ENCODE results near the gene PNPLA1.
"Not testable (repeated sequence)": the region's sequence is repeated elsewhere in the genome, so short reads cannot be mapped to it uniquely, and the experiment has no call there.

PNPLA1 gene

DNA sequence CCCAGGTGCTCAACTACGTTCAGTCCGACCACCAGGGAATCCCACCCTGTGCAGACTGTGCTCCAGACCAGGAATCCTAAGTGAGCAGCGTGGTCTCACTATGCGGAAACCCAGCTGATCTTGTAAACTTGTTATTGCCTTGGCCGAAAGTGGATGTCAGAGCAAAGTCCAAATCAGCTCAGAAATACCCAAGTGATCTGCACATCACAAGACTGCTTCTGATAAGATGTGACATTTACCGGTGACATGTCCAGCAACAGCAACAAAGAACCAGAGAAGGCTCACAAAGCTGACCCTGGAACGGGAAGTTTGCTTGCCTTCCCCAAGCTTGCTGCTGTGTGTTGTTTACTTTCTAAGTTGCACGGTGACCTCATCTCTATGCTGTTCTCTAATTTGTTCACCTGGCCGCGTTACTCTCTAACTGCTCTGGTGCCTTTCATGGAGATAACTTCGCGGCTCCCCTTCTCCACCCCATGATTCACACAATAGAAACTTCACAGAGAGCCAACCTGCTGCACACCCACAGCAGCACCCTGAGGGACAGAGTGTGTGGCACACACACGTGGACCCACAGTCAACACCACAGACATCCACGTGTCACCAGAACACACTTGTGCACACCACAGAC, 65.1 kb downstream of the PNPLA1 start:
- DNase-seq (ENCODE audit: low read depth in 2 of 2, low spot score in 1 of 2): no peak

DNA sequence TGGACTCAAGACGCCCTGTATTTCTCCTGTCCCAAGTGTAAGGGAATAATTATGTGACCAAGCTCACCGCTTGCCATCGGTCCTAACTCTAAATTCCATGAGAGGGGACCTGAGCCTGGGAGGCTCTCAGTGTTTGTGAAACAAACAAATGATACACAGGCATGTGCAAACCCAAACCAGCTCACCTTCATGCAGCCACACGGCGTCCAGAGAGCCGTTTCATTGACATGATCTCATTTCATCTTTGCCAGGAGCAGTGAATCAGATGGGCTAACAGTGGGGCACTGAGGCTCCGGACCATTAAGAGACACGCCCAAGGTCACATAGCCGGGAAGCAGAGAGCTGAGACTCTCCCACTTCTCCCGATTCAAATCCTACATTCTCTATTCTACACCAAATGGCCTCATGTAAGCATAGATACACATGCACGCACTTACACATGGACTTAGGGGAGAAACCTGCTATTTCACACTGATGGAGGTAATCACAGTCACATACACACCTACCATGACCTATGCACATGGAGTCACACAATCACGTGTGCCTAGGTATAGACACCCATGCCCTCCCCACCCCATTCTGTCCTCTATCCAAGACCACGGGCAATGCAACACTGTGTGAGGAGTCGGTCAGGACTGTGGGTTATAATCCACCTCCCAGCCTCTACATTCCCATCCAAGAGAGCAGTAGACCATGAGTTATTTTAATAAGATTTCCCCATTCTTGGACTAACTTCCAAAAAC, 65.8 kb downstream of the PNPLA1 start:
- DNase-seq (ENCODE audit: low read depth in 2 of 2, low spot score in 1 of 2): no peak

DNA sequence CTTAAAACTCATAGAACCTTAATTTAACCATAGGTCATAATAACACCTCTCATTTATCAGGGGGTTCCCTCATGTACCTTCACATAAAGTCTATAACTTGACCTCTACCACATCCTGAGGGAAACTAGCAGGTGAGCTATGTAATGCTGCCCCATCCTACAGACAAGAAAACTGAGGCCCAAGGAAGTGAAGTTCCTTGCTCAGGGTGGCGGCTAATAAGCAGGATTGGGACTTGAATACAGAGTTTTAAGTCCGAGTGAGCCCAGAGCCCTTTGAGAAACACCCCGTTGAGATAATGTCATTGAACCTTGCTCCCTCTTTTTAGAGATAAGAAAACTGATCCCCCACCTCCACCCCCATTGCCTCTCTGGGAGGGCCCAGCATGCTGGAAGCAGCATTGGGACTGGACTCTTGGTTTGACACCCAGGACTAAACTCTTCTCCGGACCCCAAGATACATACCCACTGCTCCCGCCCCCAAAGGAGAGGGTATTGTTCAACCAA, 66.4 kb downstream of the PNPLA1 start:
- no peak for DNase-seq (ENCODE audit: low read depth in 2 of 2, low spot score in 1 of 2)

DNA sequence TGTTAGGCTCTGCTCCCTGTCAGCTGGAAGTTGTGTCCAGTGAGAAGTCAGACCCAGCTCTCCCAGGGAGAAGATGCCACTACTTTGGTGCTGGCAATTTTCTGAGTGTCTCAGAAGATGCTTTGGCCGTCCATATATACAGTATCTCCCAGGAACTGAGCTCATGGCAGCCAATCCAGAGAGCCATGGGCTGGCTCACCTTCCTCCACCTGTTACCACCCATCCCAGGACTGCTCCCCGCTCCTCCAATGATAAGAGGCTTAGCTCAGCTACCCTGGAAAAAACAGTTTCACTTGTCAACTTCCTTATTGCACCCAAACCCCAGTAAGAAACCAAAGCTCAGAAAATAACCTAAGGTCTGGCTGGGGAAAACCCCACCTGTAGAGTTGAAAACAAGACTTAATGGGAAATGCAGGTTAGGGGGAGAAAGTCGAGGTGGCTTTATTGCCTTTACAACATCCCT, 67.0 kb downstream of the PNPLA1 start, which contains the start of gene BNIP5:
Gene BNIP5, minus strand, starts transcription at position 110 of the 463 bp plus-strand sequence. CDS start 6,198 bp downstream, outside the sequence.
- no peak for DNase-seq (ENCODE audit: low read depth in 2 of 2, low spot score in 1 of 2)

DNA sequence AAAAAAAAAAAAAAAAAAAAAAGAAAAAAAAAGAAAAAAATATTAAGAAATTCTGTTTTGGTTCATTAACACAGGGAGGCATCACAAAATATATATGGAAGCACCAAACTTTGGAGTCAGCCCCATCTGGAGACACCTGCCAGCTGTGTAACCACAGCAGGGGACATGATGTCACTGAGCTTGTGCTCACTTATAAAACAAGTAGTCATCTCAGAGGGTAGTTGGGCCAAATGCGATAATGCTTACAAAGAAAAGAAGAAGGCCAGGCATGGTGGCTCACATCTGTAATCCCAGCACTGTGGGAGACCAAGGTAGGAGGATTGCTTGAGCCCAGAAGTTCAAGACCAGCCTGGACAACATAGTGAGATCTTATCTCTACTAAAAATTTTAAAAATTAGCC, 68.0 kb downstream of the PNPLA1 start:
- no peak for DNase-seq (ENCODE audit: low read depth in 2 of 2, low spot score in 1 of 2)

DNA sequence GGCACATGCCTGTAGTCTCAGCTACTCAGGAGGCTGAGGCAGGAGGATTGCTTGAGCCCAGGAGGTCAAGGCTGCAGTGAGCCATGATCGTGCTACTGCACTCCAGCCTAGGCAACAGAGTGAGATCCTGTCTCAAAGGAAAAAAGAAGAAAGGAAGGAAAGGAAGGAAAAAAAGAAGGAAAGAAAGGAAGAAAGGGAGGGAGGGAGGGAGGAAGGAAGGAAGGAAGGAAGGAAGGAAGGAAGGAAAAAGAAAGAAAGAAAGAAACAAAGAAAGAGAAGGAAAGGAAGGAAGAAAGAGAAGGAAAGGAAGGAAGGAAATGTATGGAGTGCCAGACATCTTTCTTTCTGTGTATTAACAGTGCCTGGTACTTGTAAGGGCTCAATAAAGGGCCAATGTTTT, 68.4 kb downstream of the PNPLA1 start:
- not testable (repeated sequence) for DNase-seq (ENCODE audit: low read depth in 2 of 2, low spot score in 1 of 2)

DNA sequence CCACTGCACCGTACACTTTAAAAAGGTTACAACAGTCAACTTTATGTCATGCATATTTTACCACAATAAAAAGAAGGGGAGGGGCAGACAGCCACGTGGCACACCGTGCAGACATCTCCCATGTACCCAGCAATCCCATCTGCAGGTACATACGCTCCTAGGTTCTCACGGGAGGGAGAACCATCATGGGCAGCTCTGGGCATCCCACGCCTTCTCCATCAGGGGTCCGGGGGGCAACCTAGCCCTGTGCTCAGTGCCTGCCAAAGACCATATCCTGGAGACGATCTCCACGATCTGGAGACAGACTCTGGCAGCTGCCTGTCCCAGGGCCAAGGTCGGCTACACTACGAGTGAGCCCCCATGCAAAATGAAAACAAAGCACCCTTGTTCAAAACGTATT, 69.3 kb downstream of the PNPLA1 start:
- no peak for DNase-seq (ENCODE audit: low read depth in 2 of 2, low spot score in 1 of 2)

DNA sequence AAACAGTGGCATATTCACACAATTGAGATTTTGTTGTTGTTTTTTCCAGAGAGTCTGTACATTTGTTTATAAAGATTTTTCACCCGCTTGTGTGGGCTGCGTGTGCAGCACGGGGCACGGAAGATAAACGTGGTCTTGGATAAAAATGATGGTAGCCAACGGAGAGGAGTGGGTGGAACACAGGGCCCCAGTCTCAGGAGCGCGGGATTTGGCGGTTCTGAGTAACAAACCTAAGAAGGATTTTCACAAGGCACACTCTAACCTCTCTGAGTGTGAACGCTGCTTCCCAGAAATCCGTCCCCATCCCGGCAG, 70.4 kb downstream of the PNPLA1 start:
- DNase-seq (ENCODE audit: low read depth in 2 of 2, low spot score in 1 of 2): no peak

DNA sequence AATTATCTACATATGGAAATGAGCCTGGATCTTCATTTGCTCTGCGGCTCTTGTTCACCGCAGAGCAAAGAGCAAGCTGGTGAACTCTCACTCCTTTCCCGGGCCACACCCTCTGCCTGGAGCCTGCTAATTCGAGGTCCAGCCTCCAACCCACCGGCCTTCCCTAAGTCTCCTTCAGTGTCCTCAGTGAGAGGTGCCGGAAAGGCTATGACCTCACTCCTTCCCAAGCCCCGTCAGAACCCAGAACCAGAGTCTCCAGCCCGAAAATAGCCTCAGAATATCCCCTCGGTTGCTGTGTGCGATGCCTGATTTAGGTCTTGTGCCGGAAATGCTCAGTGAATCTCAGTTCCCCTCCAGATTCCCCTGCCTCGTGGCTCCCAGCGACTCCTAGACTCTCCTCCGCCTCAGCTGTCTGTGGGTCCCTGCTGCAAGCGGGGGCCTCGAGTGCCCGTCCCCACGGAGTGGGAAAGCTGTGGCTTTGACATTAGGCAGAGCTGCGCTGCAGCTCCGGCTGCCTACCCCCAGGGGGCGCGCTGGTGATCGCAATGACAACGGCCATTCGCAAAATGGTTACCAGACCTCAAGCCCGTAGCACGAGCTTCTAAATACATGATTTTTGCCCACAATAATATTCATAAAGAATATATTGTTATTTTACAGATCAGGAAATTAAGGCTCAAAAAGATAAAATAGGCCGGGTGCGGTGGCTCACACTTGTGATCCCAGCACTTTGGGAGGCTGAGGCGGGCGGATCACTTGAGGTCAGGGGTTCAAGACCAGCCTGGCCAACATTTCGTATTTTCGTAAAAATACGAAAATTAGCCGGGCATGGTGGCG, 71.0 kb downstream of the PNPLA1 start:
- DNase-seq (ENCODE audit: low read depth in 2 of 2, low spot score in 1 of 2): peak; percentile 28 to 45

DNA sequence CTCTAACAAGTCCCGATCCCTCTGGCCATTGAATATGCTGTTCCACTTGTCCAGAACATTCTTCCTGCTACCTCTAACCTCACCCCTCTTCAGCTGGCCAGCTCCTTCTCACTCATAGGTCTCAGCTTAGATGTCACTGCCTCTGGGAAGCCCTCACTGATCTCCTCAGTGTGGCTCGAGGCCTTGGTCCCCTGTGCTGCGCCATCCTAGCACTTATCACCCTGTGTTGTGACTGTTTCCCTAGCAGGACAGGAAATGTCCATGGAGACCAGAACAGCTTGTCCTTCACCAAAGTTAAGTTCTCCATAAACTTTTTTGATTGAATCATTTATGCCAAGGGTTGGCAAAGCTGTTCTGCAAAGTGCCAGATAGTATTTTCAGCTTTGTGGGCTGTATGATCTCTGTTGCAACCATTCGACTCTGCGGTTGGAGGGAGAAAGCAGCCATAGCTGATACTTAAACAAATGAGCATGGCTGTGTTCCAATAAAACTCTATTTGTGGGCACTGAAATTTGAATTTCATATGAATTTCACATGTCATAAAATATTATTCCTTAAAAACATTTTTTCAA, 73.3 kb downstream of the PNPLA1 start:
- no peak for DNase-seq (ENCODE audit: low read depth in 2 of 2, low spot score in 1 of 2)

DNA sequence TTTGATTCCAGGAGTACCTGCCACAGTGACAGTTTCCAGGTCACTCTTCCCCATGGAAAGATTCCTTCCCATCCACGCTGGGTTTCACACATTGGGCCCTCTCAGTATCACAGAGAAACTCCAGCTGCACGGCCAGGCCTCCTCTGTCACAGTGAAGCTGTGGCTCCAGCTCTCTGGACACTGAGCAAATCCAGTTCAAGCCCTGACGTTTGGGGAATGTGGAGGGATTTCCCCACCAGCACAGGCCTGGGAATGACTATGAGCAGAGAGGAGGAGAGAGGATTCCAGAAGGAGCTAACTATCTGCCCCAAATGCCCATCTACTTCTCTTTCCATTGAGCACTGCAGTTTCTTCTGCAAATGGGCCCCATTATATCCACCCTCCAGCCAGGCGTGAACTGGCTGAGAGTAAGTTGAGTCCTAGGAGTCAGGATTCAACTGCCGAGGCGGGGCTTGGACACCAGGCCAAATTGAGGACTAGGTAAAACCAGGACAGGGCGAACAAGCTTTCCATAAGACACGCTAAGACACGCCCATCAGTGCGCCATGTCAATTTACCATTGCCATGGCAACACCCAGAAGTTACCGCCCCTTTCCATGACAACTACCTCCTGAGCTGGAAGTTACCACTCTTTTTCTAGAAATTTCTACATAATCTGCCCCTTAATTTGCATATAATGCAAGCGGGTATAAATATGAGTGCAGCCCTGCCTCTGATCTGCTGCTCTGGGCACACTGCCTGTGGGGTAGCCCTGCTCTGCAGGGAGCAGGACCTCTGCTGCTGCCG, 76.0 kb downstream of the PNPLA1 start:
- DNase-seq (ENCODE audit: low read depth in 2 of 2, low spot score in 1 of 2): no peak

DNA sequence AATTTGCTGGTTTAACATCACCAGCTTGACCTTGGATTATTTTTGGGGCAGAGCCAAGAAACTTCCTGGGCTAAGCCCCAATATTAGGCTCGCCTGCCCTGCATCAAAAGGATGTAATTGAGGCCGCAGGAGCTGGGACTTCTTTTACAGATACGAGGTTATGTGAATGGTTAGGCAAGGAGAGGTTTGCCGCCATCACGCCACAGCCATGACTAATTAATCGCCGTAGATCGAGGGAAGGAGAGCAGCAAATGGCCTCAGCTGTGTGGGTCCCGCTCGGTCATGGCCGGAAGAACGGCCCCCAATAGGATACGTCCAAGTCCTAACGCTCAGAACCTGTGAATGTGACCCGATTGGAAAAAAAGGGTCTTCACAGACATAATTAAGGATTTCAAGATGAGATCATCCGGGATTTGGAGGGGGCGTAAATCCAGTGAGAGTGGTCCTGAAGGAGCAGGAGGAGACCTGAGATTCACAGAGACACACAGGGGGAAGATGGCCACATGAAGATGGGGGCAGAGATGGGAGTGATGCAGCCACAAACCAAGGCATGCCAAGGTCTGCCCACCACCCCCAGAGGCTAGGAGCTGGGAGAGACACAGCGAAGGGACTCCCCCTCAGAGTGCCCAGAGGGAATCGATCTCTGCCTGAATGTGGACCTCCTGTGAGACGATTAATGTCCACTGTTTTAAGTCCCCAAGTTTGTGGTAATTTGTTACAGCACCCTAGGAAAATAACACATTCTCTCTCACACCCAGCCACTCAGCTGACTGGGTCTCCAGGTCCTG, 76.8 kb downstream of the PNPLA1 start:
- DNase-seq (ENCODE audit: low read depth in 2 of 2, low spot score in 1 of 2): no peak

DNA sequence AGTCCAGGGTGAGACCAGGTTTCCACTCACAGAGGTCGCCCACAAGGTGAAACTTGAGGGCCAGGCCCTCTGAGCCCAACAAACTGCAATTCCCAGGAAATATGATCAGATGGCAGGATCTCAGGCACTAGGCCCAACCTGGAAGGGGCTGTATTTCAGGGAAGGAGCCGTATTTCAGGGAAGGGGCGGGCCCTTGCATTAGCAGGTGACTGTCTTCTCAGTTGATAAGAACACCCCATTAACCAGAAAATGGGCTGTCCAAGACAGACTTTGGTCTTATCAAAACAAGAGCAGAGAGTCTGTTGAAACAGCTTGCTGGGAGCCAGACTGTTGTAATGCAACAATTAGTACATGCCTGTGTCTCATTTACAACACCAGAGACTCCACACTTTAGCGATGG, 77.8 kb downstream of the PNPLA1 start:
- DNase-seq (ENCODE audit: low read depth in 2 of 2, low spot score in 1 of 2): no peak

DNA sequence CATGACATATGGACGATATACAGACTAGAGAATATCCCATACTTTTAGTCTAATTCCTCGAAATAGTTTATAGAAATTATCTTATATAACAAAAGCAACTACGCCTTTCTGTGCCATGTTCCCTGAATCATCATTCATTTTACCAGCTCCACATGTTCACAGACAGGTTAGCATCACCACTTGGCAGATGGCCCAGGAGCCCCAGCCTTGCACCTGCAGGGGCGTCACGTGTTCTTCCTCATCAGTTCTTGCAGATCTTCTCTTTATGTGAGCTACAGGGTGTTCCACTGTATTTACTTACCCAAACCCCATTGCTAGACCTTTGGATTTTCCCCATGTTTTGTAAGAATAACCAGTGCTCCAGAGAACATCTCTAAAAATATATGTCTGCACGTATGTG, 79.4 kb downstream of the PNPLA1 start:
- DNase-seq (ENCODE audit: low read depth in 2 of 2, low spot score in 1 of 2): no peak

DNA sequence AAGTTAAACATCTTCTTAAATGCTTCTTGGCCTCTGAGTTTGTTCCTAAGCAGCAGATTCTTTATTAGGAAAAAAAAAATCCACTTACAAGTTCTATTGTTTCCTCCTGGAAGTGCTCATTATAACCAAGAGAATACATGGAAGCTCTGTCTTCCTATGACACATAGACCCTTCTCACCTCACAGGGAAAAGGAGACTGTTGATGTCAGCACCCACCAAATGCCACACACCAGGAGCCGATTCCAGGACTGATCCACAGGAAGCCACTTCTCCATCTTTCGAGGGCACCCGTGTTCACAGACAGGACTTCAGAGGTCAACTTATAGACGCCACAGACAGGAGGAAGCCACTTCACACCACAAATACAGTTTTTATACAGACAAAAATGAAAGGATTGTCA, 80.2 kb downstream of the PNPLA1 start:
- DNase-seq (ENCODE audit: low read depth in 2 of 2, low spot score in 1 of 2): no peak

DNA sequence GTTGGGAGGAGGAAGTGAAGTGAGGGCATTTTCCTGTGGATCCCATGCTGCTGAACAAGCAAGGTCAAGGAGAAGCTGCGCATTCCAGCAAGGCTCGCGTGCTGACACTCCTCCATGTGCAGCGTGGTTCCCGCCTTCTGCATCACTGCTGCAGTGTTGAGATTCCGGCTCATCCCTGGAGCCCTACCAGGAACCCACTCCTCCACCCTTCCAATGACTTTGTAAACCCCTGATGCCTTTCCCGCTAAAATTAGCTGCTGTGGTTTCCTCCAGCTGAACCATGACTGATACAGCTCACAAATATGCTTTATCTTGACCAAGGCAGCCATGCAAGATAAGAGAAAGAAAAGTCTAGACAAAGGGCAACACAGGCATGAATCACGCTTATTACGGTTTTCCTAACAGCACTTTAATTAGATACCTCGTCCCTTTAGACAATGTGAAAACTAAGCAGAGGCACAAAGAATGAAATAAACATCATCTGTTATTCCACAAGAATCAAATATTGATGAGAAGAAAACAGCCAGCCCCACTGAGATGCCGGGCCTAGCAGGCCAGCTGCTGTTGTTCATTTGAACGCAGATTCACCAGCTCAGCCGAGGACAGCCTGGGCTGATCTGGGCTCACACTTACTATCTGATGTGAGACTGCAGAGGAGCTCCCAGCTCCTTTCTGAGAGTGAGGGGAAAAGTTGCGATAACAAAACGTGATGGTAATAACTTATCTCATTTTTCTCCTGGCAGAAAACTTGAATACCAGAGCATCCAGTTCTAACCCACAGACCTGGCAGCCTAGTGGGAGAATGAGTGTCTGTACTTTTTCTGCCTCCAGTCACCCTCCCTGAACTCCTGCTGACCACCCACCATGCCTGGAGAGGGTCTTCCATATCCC, 81.1 kb downstream of the PNPLA1 start:
- no peak for DNase-seq (ENCODE audit: low read depth in 2 of 2, low spot score in 1 of 2)

DNA sequence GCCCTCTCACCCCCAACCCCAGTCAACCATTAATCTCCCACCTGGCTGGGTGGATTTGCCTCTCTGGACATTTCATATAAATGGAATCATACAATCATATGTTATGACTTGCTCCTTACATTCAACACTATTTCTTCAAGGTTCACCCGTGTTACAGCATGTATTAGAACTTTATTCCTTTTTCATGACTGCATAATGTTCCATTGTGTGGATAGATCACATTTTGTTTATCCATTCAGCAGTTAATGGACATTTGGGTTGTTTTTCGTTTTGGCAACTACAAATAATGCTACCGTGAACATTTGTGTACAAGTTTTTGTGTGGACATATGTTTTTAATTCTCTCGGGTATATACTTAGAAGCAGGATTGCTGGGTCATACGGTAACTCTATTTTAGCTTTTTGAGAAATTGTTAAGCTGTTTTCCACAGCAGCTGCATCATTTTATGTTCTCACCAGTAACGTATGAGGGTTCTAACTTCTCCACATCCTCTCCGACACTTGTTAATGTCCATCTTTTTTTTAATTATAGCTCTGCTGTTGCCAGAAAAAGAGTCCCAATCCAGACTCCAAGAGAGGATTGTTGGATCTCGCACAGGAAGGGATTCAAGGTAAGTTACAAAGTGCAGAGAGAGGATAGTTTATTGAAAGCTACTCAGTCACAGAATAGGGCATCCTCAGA, 82.8 kb downstream of the PNPLA1 start:
- no peak for DNase-seq (ENCODE audit: low read depth in 2 of 2, low spot score in 1 of 2)

DNA sequence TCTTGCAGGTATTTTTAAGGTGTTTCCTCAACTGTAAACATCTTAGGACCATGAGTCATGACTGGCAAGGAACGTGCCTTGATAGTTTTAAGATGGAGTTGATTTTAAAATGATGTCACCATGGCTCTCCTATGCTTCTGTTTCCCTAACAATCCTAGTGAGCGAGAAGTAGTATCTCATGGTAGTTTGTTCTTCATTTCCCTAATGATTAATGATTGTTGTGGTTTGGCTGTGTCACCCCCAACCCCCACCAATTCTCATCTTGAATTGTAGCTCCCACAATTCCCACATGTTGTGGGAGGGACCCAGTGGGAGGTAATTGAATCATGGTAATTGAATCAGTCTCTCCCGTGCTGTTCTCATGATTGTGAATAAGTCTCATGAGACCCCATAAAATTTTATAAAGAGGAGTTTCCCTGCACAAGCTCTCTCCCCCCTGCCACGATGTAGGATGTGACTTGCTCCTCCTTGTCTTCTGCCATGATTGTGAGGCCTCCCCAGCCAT, 83.6 kb downstream of the PNPLA1 start:
- DNase-seq (ENCODE audit: low read depth in 2 of 2, low spot score in 1 of 2): no peak
